GF-D8 (cell line): ENCODE measurements around the gene KIRREL1.

ENCODE experiments used
- DNase-seq: peaks from one replicate; lab custom pipeline; 2025; lab: John Stamatoyannopoulos, UW

The KIRREL1 gene

GRCh38 chr1:158075078-158075477, 81.6 kb downstream of the KIRREL1 start:
- no peak for DNase-seq

DNA sequence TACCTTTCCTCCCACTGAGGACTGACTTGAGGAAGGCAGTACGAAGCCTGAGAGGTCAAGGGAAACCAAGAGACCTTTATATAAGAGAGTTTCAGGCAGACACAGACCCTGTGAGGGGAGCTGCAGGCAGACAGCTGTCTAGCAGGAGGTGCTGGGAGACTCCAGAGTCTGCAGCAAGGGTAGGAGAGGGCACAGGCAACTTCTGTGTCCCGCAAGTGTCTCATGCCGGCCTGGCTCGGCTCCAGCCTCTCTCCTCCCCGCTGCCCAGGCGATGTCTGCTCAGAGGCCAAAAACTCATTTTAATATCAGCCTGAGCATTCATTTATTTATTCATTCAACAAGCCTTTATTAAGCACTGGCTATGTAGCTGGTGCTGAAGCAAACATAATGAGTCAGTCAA, 83.0 kb downstream of the KIRREL1 start:
- no peak for DNase-seq

DNA sequence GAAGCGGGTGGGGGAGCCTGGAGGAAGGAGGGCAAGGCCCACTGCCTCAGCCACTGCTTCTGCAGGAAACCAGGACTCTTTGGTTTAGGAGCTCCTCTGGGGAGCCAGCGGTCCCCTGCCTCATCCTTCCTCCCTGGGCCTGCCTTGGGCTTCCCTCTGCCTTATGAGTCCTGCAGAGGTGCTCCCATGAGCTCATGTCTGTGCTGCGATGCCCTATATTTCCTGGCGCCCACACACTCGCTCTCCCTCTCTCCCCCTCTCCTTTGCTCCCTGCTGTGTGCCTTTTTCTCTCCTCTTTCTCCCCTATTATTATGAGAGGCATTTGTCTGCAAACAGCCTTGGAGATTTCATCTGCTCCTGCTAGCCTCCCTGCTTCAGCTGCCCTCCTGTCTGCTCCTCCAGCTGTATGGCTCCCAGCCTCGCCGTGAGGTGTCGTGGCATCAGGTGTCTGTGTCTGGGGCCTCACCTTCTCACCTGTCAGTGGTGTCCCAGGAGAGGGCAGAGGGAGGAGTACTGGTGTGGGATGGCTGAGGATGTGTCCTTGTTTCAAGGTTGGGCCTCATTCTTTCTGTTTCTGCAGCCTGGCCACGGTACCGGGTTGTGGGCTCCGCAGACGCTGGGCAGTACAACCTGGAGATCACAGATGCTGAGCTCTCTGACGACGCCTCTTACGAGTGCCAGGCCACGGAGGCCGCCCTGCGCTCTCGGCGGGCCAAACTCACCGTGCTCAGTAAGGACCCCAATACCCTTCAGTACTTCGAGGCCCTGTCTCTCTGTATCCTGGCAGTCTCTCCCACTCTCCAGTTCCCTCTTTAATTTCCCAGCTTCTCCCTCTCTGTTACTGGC, 84.2 kb downstream of the KIRREL1 start:
- DNase-seq: no peak

- DNase-seq: no peak
Measured at GRCh38 chr1:158078569-158079080, 85.2 kb downstream of the KIRREL1 start.

GRCh38 chr1:158080066-158080465, 86.6 kb downstream of the KIRREL1 start:
- DNase-seq: no peak

DNA sequence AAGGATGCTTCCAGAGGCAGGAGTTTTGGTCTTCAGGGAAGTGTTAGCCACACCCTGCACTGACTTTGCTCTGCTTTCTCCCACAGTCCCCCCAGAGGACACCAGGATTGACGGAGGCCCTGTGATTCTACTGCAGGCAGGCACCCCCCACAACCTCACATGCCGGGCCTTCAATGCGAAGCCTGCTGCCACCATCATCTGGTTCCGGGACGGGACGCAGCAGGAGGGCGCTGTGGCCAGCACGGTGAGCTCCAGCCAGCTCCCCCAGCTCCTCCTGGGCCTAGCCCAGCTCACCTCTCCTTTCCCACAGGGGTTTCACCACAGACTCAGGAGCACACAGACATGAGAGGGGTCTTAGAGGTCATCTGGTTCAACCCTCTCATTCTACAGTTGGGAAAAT, 90.9 kb downstream of the KIRREL1 start:
- DNase-seq: no peak

GRCh38 chr1:158084747-158085146, 91.3 kb downstream of the KIRREL1 start:
- no peak for DNase-seq

- DNase-seq: no peak
Measured at GRCh38 chr1:158087320-158087927, 94.0 kb downstream of the KIRREL1 start.

GRCh38 chr1:158089476-158089875, 96.0 kb downstream of the KIRREL1 start:
- no peak for DNase-seq

DNA sequence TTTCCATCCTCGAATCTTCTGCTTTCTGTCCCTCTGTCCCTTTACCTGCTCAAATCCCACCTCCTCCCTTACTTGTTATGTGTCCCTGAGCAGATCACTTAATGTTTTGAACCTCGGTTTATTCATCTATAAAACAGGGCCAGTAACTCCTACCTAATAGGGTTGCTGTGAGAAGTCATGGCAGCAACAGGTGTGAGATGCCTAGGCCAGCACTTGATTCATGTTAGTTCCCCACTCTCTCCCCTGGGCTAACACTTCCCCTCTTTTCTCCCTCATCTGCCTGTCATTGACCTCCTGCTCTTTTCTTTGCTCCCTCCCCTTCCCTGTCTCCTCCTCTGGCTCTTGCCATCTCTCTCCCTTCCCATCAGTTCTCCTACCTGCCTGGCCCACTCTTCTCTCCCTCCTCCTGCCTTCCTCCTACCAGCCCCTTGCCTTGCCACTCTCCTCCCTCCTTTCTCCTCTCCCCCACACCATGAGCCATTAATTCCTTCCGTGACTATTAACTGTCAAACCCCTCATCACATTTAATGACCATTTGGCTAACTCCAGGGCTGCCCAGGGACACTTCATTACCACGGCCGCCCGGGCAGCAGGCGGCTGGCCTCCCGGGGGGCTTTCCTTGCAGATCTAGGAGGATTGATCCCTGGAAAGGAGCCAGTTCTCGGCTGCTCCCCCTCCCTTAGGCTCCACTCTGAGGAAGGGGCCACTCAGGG, 96.6 kb downstream of the KIRREL1 start:
- DNase-seq: no peak

DNA sequence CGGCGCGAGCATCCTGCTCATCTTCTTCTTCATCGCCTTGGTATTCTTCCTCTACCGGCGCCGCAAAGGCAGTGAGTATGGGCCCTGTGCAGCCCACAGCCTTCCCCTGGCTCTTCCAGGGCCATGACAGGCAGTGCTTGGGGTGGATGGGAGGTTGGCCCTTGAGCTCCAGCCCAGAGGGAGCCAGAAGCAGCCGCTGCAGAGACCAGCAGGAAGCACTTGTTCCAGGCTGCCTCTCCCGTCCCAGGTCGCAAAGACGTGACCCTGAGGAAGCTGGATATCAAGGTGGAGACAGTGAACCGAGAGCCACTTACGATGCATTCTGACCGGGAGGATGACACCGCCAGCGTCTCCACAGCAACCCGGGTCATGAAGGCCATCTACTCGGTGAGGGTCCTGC, 99.9 kb downstream of the KIRREL1 start:
- no peak for DNase-seq

GRCh38 chr1:158094571-158094970, 101.1 kb downstream of the KIRREL1 start:
- no peak for DNase-seq

GRCh38 chr1:158095737-158096335, 102.4 kb downstream of the KIRREL1 start:
- no peak for DNase-seq

DNA sequence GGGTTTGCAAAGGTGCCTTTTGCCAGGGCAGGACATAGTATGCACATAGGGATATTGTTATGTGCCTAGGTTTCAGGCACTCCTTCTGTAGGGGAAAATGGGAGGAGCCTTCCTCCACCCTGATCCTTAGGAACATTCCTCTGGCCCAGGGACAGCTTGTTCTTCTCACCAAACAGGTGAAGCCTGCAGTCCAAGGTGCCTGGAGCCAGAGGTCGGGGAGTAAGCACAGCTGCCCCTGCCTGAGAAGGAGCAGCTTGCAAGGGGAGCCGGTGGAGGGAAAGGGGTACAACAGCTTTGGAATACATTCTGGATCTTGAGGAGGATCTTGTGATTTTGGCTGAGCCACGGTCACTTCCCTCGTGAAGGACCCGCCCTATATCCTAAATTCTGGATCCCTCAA, 104.8 kb downstream of the KIRREL1 start:
- DNase-seq: no peak

DNA sequence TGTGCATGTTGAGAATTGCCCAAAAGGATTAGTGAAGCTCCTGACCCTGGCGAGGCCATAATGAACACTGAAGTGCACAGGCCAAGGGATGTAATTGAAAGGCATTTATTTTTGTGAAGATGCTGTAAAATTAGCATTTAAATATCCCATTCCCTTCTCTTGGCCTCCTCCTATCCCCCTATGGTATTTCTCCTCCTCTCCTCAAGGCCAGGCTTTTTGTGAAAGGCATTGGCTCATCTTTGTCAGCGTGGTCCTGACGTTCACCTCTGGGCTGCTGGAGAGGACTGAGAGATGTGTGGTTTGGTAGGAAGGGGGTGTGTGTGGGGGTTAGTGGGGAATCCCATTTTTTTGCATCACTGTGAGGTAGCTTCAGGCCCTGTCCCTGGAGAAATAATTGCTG, 105.7 kb downstream of the KIRREL1 start:
- no peak for DNase-seq

- no peak for DNase-seq
Measured at GRCh38 chr1:158100498-158100897, 107.1 kb downstream of the KIRREL1 start.

GRCh38 chr1:158101455-158101854, 108.0 kb downstream of the KIRREL1 start:
- no peak for DNase-seq

- DNase-seq: no peak
Measured at GRCh38 chr1:158101927-158102326, 108.5 kb downstream of the KIRREL1 start.

GRCh38 chr1:158102881-158103674, 109.6 kb downstream of the KIRREL1 start:
- no peak for DNase-seq

GRCh38 chr1:158103861-158104522, 110.5 kb downstream of the KIRREL1 start:
- no peak for DNase-seq

DNA sequence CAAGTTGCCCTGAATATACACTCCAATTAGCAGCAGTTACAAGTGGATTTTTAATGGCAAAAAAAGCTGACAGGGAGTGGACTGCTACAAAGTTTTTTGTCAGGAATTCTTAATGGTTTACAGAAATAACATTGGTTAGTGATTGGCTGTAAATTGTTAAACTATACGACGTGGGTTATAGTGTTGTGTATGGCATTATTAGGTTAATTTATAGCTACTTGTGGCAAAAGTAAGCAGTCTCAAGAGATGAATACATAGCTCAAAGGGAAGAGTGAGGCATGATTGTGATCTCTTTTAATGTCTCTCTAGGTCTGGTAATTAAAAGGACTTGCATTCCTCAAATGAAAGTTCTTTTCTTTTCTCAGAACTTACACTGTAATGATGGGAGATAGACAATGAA, 111.4 kb downstream of the KIRREL1 start:
- DNase-seq: no peak
